ENCODE measurements around the gene CDC42EP3. TPM values are rescaled to one million over a fixed set of nuclear protein-coding genes. Genes with fewer than 3 reads are reported as not detected.

CDC42EP3 gene
- total and polyA plus RNA-seq, 2 donors (not counting 1 experiment from before 2014, with no cell fraction given) = 28.0 to 29.9 TPM

- Histone ChIP-seq H3K4me3 (ENCODE audit: control extremely low read depth in 1 of 5, extremely low read depth in 1 of 5, insufficient read depth in 1 of 5, low read depth in 2 of 5, low read length in 4 of 5) (no peak overlapping the region), H3K27me3 (replicated peaks in 1 of 4; ENCODE audit: control extremely low read depth in 1 of 4, control insufficient read depth in 3 of 4, insufficient read depth in 4 of 4, low read length in 3 of 4) (no peaks in the 10 kb centered on the region), H3K27ac (ENCODE audit: low read length in 2 of 2) (no peak overlapping the region), H4K20me1 (ENCODE audit: control insufficient read depth, insufficient read depth, low read length, poor library complexity, severe bottlenecking) (no peaks in the 10 kb centered on the region), H2AFZ (ENCODE audit: insufficient read depth, low read depth, low read length, poor library complexity, severe bottlenecking) (no peak overlapping the region), H3K36me3 (replicated peaks in 1 of 2; ENCODE audit: control extremely low read depth in 1 of 2, control insufficient read depth in 1 of 2, extremely low read depth in 1 of 2, insufficient read depth in 2 of 2, low read length in 1 of 2) (peaks cover 0 to 2% of the 10 kb centered on the region in 2 experiments), H3K9me3 (ENCODE audit: control extremely low read depth in 1 of 3, control insufficient read depth in 2 of 3, insufficient read depth in 1 of 3, low read length in 2 of 3) (no peaks in the 10 kb centered on the region), H3K4me2 (replicated peaks; ENCODE audit: low read depth, low read length, poor library complexity, severe bottlenecking) (no peak overlapping the region), H3K79me2 (ENCODE audit: control insufficient read depth, insufficient read depth, low read length) (peaks cover 33% of the 10 kb centered on the region), H3K9ac (ENCODE audit: low read length) (no peak overlapping the region), H3K4me1 (ENCODE audit: control insufficient read depth in 2 of 2, insufficient read depth in 2 of 2, low read length in 2 of 2) (peaks cover 41 to 44% of the 10 kb centered on the region in 2 donors)
- no peak for ATAC-seq (ENCODE audit: low read depth)
- Mint-ChIP-seq H3K4me3 (no peak overlapping the region), H3K9me3 (ENCODE audit: insufficient read depth) (no peaks in the 10 kb centered on the region), H3K27me3 (no peaks in the 10 kb centered on the region), H3K27ac (no peak overlapping the region), H3K4me1 (peaks cover 60% of the 10 kb centered on the region)
- DNase-seq = no peak
- CTCF ChIA-PET = no interaction called here
- TF ChIP-seq EZH2 (IDR thresholded peaks at IDR 0.05; ENCODE audit: borderline replicate concordance, insufficient read depth, low read depth, low read length, poor library complexity, severe bottlenecking) (no peak), CTCF (IDR thresholded peaks at IDR 0.05) (no peak)
- POLR2A ChIA-PET = no interaction called here
- intact Hi-C loops (cut with micrococcal nuclease) = loop anchor here (5.0 kb wide), 1 partner anchor 37 kb away; no protein-coding TSS in a partner anchor
- WGBS (ENCODE audit: insufficient coverage) = no CpG with 5 or more reads among the region's 3 CpGs
Measured at GRCh38 chr2:37638973-37639372, 32.5 kb downstream of the CDC42EP3 start.

GRCh38 chr2:37637985-37638384, 33.5 kb downstream of the CDC42EP3 start:
- no peak for DNase-seq
- Mint-ChIP-seq H3K27ac (no peak overlapping the region), H3K4me1 (peaks cover 54% of the 10 kb centered on the region), H3K27me3 (no peaks in the 10 kb centered on the region), H3K9me3 (ENCODE audit: insufficient read depth) (no peaks in the 10 kb centered on the region), H3K4me3 (no peak overlapping the region)
- H3K79me2 ChIP-seq (ENCODE audit: control insufficient read depth, insufficient read depth, low read length) = peaks cover 23% of the 10 kb centered on the region
- H3K9me3 ChIP-seq (ENCODE audit: control extremely low read depth in 1 of 3, control insufficient read depth in 2 of 3, insufficient read depth in 1 of 3, low read length in 2 of 3) = no peaks in the 10 kb centered on the region
- H3K4me1 ChIP-seq (ENCODE audit: control insufficient read depth in 2 of 2, insufficient read depth in 2 of 2, low read length in 2 of 2) = peaks cover 37 to 39% of the 10 kb centered on the region in 2 donors
- CTCF ChIA-PET = interaction anchor here (0.6 kb wide), 1 partner anchor 224 kb away, joined by 6 read pairs; no protein-coding TSS in a partner anchor
- no CpG with 5 or more reads among the region's 2 CpGs for WGBS (ENCODE audit: insufficient coverage)
- no peak overlapping the region for H3K27ac ChIP-seq (ENCODE audit: low read length in 2 of 2)
- no peak for ATAC-seq (ENCODE audit: low read depth)
- no peak overlapping the region for H2AFZ ChIP-seq (ENCODE audit: insufficient read depth, low read depth, low read length, poor library complexity, severe bottlenecking)
- no peaks in the 10 kb centered on the region for H3K36me3 ChIP-seq (replicated peaks in 1 of 2; ENCODE audit: control extremely low read depth in 1 of 2, control insufficient read depth in 1 of 2, extremely low read depth in 1 of 2, insufficient read depth in 2 of 2, low read length in 1 of 2)
- no peak overlapping the region for H3K4me3 ChIP-seq (ENCODE audit: control extremely low read depth in 1 of 5, extremely low read depth in 1 of 5, insufficient read depth in 1 of 5, low read depth in 2 of 5, low read length in 4 of 5)
- TF ChIP-seq CTCF (IDR thresholded peaks at IDR 0.05) = no peak
- no peak for TF ChIP-seq EZH2 (IDR thresholded peaks at IDR 0.05; ENCODE audit: borderline replicate concordance, insufficient read depth, low read depth, low read length, poor library complexity, severe bottlenecking)
- no peaks in the 10 kb centered on the region for H4K20me1 ChIP-seq (ENCODE audit: control insufficient read depth, insufficient read depth, low read length, poor library complexity, severe bottlenecking)
- POLR2A ChIA-PET = no interaction called here
- no peak overlapping the region for H3K4me2 ChIP-seq (replicated peaks; ENCODE audit: low read depth, low read length, poor library complexity, severe bottlenecking)
- intact Hi-C loops (cut with micrococcal nuclease) = loop anchor here (5.0 kb wide), 1 partner anchor 36 kb away; no protein-coding TSS in a partner anchor
- no peak overlapping the region for H3K9ac ChIP-seq (ENCODE audit: low read length)
- H3K27me3 ChIP-seq (replicated peaks in 1 of 4; ENCODE audit: control extremely low read depth in 1 of 4, control insufficient read depth in 3 of 4, insufficient read depth in 4 of 4, low read length in 3 of 4) = no peaks in the 10 kb centered on the region
